IMR-90 (cell line): ENCODE data around the gene CST9L. TPM values are rescaled to one million over a fixed set of nuclear protein-coding genes. Genes with fewer than 3 reads are reported as not detected.

Experiments
- ATAC-seq: fragments of 200-7000 bp; cut with Tn5 transposase; 2 replicates; pipeline ENCODE4 v1.9.1; 2020; ENCODE audit warnings: low read depth, mild to moderate bottlenecking, moderate library complexity
- BruUV-seq: library from RNA; stranded (reverse); fragments of 400-500 nt; replicated peaks from 2 replicates; lab custom pipeline; 2021; lab: Mats Ljungman, UMichigan
- CTCF ChIA-PET: fragments of 300-600 bp; formaldehyde crosslinking; extraction: SDS; loops from one replicate; lab custom pipeline; 2021; ENCODE audit warnings: antibody characterized with exemption; lab: Yijun Ruan, JAX
- POLR2A ChIA-PET: fragments of 300-600 bp; sonication (Branson Sonifier 250); formaldehyde crosslinking; loops from one replicate; lab custom pipeline; 2022; ENCODE audit warnings: antibody characterized with exemption; ENCODE audit not compliant: unreplicated experiment; lab: Charles Lee
- DNase-seq: peaks from one replicate; pipeline ENCODE4 v3.0.0; 2013
- H2AFZ ChIP-seq: replicated peaks from 2 replicates; pipeline ENCODE3; 2013; ENCODE audit warnings: low read length, mild to moderate bottlenecking; ENCODE audit not compliant: poor library complexity
- H2AK5ac ChIP-seq: 2 replicates; pipeline ENCODE4 v1.6.1; 2013; ENCODE audit warnings: low read depth, low read length, inconsistent platforms
- H2AK9ac ChIP-seq: replicated peaks from 2 replicates; pipeline ENCODE3; 2013; ENCODE audit warnings: mild to moderate bottlenecking, low read depth, low read length, moderate library complexity; ENCODE audit not compliant: poor library complexity
- H2BK120ac ChIP-seq: 2 replicates; pipeline ENCODE4 v1.6.1; 2013; ENCODE audit warnings: low read depth, low read length, inconsistent platforms
- H2BK15ac ChIP-seq: 3 replicates; pipeline ENCODE4 v1.6.1; 2013; ENCODE audit warnings: low read depth, low read length, inconsistent platforms
- H2BK20ac ChIP-seq: 2 replicates; pipeline ENCODE4 v1.6.1; 2013; ENCODE audit warnings: low read depth, mild to moderate bottlenecking, inconsistent platforms, low read length, moderate library complexity
- H2BK5ac ChIP-seq: 2 replicates; pipeline ENCODE4 v1.6.1; 2013; ENCODE audit warnings: mild to moderate bottlenecking, low read depth, low read length, inconsistent platforms; ENCODE audit not compliant: poor library complexity, severe bottlenecking
- H3K14ac ChIP-seq: replicated peaks from 2 replicates; pipeline ENCODE4 v1.6.1; 2013; ENCODE audit warnings: low read depth, low read length, inconsistent platforms
- H3K18ac ChIP-seq: 2 replicates; pipeline ENCODE4 v1.6.1; 2013; ENCODE audit warnings: low read depth, low read length, control low read depth
- H3K23ac ChIP-seq: 2 replicates; pipeline ENCODE4 v1.6.1; 2013; ENCODE audit warnings: low read depth, low read length, inconsistent platforms
- H3K27ac ChIP-seq: 2 replicates; pipeline ENCODE4 v1.5.1; 2013; ENCODE audit warnings: mild to moderate bottlenecking, control low read depth, low read length; ENCODE audit not compliant: insufficient read depth
- H3K27me3 ChIP-seq: 2 replicates; pipeline ENCODE4 v1.6.1; 2013; ENCODE audit warnings: low read length; ENCODE audit not compliant: control insufficient read depth, insufficient read depth
- H3K36me3 ChIP-seq: 2 replicates; pipeline ENCODE4 v1.6.1; 2013; ENCODE audit warnings: low read length, mixed read lengths; ENCODE audit not compliant: control insufficient read depth, insufficient read depth
- H3K4ac ChIP-seq: 2 replicates; pipeline ENCODE4 v1.6.1; 2013; ENCODE audit warnings: low read depth, low read length, inconsistent platforms
- H3K4me1 ChIP-seq: 2 replicates; pipeline ENCODE4 v1.6.1; 2013; ENCODE audit warnings: low read length, mixed read lengths; ENCODE audit not compliant: control insufficient read depth, insufficient read depth
- H3K4me2 ChIP-seq: 2 replicates; pipeline ENCODE4 v1.6.1; 2013; ENCODE audit warnings: low read depth, mild to moderate bottlenecking, control low read depth, low read length, moderate library complexity
- H3K4me3 ChIP-seq: 2 replicates; pipeline ENCODE4 v1.5.1; 2013; ENCODE audit warnings: low read depth, mild to moderate bottlenecking, control low read depth, low read length, moderate library complexity; ENCODE audit not compliant: insufficient read depth
- H3K56ac ChIP-seq: 2 replicates; pipeline ENCODE4 v1.6.1; 2013; ENCODE audit warnings: low read length, inconsistent platforms; ENCODE audit not compliant: insufficient read depth; ENCODE audit errors: extremely low read depth
- H3K79me1 ChIP-seq, 2 experiments: 2 replicates each; pipeline ENCODE4 v1.6.1; 2013; ENCODE audit warnings: low read length in 2 of 2, inconsistent platforms in 1 of 2, low read depth in 1 of 2
- H3K9ac ChIP-seq: 2 replicates; pipeline ENCODE4 v1.6.1; 2013; ENCODE audit warnings: low read depth, low read length, control low read depth
- H3K9me1 ChIP-seq: 2 replicates; pipeline ENCODE4 v1.6.1; 2013; ENCODE audit warnings: low read length, inconsistent platforms; ENCODE audit not compliant: insufficient read depth
- H3K9me3 ChIP-seq: 2 replicates; pipeline ENCODE4 v1.6.1; 2013; ENCODE audit warnings: low read length; ENCODE audit not compliant: control insufficient read depth, insufficient read depth
- H4K20me1 ChIP-seq: 2 replicates; pipeline ENCODE4 v1.6.1; 2013; ENCODE audit warnings: low read length, inconsistent platforms; ENCODE audit not compliant: insufficient read depth
- H4K5ac ChIP-seq: 2 replicates; pipeline ENCODE4 v1.6.1; 2013; ENCODE audit warnings: mild to moderate bottlenecking, low read depth, low read length, control low read depth
- H4K8ac ChIP-seq, 2 experiments: 2 replicates each; pipeline ENCODE4 v1.6.1; 2013; ENCODE audit warnings: low read depth in 2 of 2, low read length in 2 of 2, control low read depth in 1 of 2, inconsistent platforms in 1 of 2
- H4K91ac ChIP-seq: 2 replicates; pipeline ENCODE4 v1.6.1; 2013; ENCODE audit warnings: low read depth, low read length, inconsistent platforms; ENCODE audit not compliant: insufficient read depth
- BHLHE40 ChIP-seq: fragments of 150-350 bp; IDR thresholded peaks from 2 replicates; pipeline ENCODE4 v1.6.1; 2016; ENCODE audit warnings: mild to moderate bottlenecking, low read depth, low read length
- CHD1 ChIP-seq: IDR thresholded peaks from 2 replicates; pipeline ENCODE4 v1.6.1; 2012; ENCODE audit warnings: low read depth, low read length, improper control_type of control experiment
- FOS ChIP-seq: fragments of 150-350 bp; IDR thresholded peaks from 2 replicates; pipeline ENCODE4 v1.6.1; 2016; ENCODE audit warnings: low read depth, low read length
- MAFK ChIP-seq: IDR thresholded peaks from 2 replicates; pipeline ENCODE4 v1.6.1; 2012; ENCODE audit warnings: low read depth, low read length, improper control_type of control experiment
- MAZ ChIP-seq: IDR thresholded peaks from 2 replicates; pipeline ENCODE4 v1.6.1; 2012; ENCODE audit warnings: low read depth, mild to moderate bottlenecking, low read length, improper control_type of control experiment, moderate library complexity, borderline replicate concordance
- MXI1 ChIP-seq: IDR thresholded peaks from 2 replicates; pipeline ENCODE4 v1.6.1; 2012; ENCODE audit warnings: low read depth, mild to moderate bottlenecking, low read length, moderate library complexity, borderline replicate concordance
- NFE2L2 ChIP-seq: fragments of 150-350 bp; IDR thresholded peaks from 2 replicates; pipeline ENCODE4 v1.6.1; 2016; ENCODE audit warnings: low read depth, mild to moderate bottlenecking, low read length
- POLR2A ChIP-seq: IDR thresholded peaks from 2 replicates; pipeline ENCODE4 v1.6.1; 2012; ENCODE audit warnings: mild to moderate bottlenecking, low read depth, low read length
- RAD21 ChIP-seq: IDR thresholded peaks from 2 replicates; pipeline ENCODE4 v1.6.1; 2012; ENCODE audit warnings: low read length, improper control_type of control experiment
- RCOR1 ChIP-seq: IDR thresholded peaks from 2 replicates; pipeline ENCODE4 v1.6.1; 2012; ENCODE audit warnings: mild to moderate bottlenecking, low read length, improper control_type of control experiment; ENCODE audit not compliant: insufficient replicate concordance
- RFX5 ChIP-seq: IDR thresholded peaks from 2 replicates; pipeline ENCODE4 v1.8.0; 2012; ENCODE audit warnings: low read depth, mild to moderate bottlenecking, low read length, moderate library complexity
- SMC3 ChIP-seq: fragments of 150-350 bp; IDR thresholded peaks from 2 replicates; pipeline ENCODE4 v1.6.1; 2016; ENCODE audit warnings: low read depth, mild to moderate bottlenecking, antibody characterized with exemption, low read length, moderate library complexity
- USF2 ChIP-seq: fragments of 150-350 bp; IDR thresholded peaks from 2 replicates; pipeline ENCODE4 v1.6.1; 2017; ENCODE audit warnings: mild to moderate bottlenecking, antibody characterized with exemption, low read length, low read depth
- WGBS, 2 experiments: methylation state at CpG; one replicate each; pipeline versions ENCODE4 v1.1.5 to v1.1.7; 2013; ENCODE audit warnings: missing lambda C conversion rate in 2 of 2; ENCODE audit not compliant: insufficient read length in 1 of 2; ENCODE audit errors: extremely low coverage in 2 of 2; 5-methylcytosine and 5-hydroxymethylcytosine counted together
- dilution Hi-C: fragments of 300-500 bp; cut with HindIII; formaldehyde crosslinking; loops from one replicate; pipeline ENCODE4 v1.14.3; 2018; ENCODE audit warnings: low sequenced_read_pairs; ENCODE audit not compliant: unreplicated experiment
- in situ Hi-C: fragments of 300-500 bp; cut with MboI; formaldehyde crosslinking; loops from 3 replicates; pipeline ENCODE4 v1.14.3; 2019; ENCODE audit warnings: low sequenced_read_pairs, inconsistent platforms, mixed read lengths
- intact Hi-C: fragments of 100-400 bp; cut with micrococcal nuclease; formaldehyde crosslinking; loops from 2 replicates; pipeline ENCODE4 v1.10.0; 2022
- polyA plus RNA-seq, 3 experiments: library from polyadenylated mRNA; depleted of rRNA; stranded (reverse); fragments of >200 nt; gene quantifications; 2 replicates each; pipeline ENCODE4 v1.2.3, GENCODE V29; 2012; ENCODE audit warnings: low replicate concordance in 1 of 3
- total RNA-seq: library from RNA; depleted of rRNA; stranded (reverse); fragments of >200 nt; gene quantifications from 2 replicates; pipeline ENCODE4 v1.2.3, GENCODE V29; 2012

Gene CST9L
- total and polyA plus RNA-seq, 2 of the 4 experiments (the other 2 are of a cell fraction): not detected

- TF ChIP-seq BHLHE40: no peak
These were observed 37.8 kb upstream of the CST9L start, which contains the start of gene CST9 (continued) for GRCh38 chr20:23605867-23606651.

GRCh38 chr20:23604306-23604705 is 36.0 kb upstream of the CST9L start:
- Histone ChIP-seq H3K36me3 (no peaks in the 10 kb centered on the region), H3K4ac (no peak overlapping the region), H2BK120ac (no peak overlapping the region), H3K79me1 (no peaks in the 10 kb centered on the region), H3K4me1 (no peaks in the 10 kb centered on the region), H2BK20ac (no peak overlapping the region), H2AFZ (no peak overlapping the region), H4K91ac (no peak overlapping the region), H3K9me1 (no peaks in the 10 kb centered on the region), H2AK9ac (no peak overlapping the region), H3K18ac (no peak overlapping the region), H3K14ac (no peak overlapping the region), H2BK5ac (no peak overlapping the region), H3K4me3 (no peak overlapping the region), H3K9me3 (no peaks in the 10 kb centered on the region), H4K8ac (no peak overlapping the region), H2BK15ac (no peak overlapping the region), H3K27ac (no peak overlapping the region), H3K27me3 (peaks cover 22% of the 10 kb centered on the region), H3K56ac (no peak overlapping the region), H2AK5ac (no peak overlapping the region), H4K20me1 (no peaks in the 10 kb centered on the region), H3K4me2 (no peak overlapping the region), H3K23ac (no peak overlapping the region), H4K5ac (no peak overlapping the region), H3K9ac (no peak overlapping the region)
- no peak for TF ChIP-seq NFE2L2
- TF ChIP-seq BHLHE40: no peak
- no peak for TF ChIP-seq POLR2A
- TF ChIP-seq MAZ: no peak
- no peak for TF ChIP-seq RCOR1
- TF ChIP-seq SMC3: no peak
- no peak for TF ChIP-seq USF2
- no peak for TF ChIP-seq RAD21
- no peak for TF ChIP-seq MAFK
- no peak for TF ChIP-seq MXI1
- TF ChIP-seq RFX5: no peak
- no peak for TF ChIP-seq CHD1
- no peak for TF ChIP-seq FOS
- in situ Hi-C loops (loop anchor here (10.0 kb wide), 1 partner anchor 160 kb away; no protein-coding TSS in a partner anchor), dilution Hi-C loops (no loop called here), intact Hi-C loops (loop anchor here (10.0 kb wide), 1 partner anchor 910 kb away; no protein-coding TSS in a partner anchor)
- 78% methylated on average over 1 of the region's 1 CpG; no CpG with 5 or more reads in 1 of the 2 experiments for WGBS, 2 experiments
- ChIA-PET POLR2A (no interaction called here), CTCF (interaction anchor here (1.2 kb wide), 1 partner anchor 162 kb away, joined by 3 read pairs; no protein-coding TSS in a partner anchor)
- no peak for DNase-seq
- BruUV-seq: no TSS peak
- ATAC-seq: no peak
